Fibroblast of pulmonary artery (primary cell): ENCODE data around the gene RAB3B.

Experiments used
- DNase-seq: peaks from one replicate; pipeline ENCODE4 v3.0.0-alpha.2; 2010; ENCODE audit warnings: low read depth
- H3K4me3 ChIP-seq: replicated peaks from 2 replicates; pipeline ENCODE4 v1.5.1; 2011; ENCODE audit warnings: low read depth, mild to moderate bottlenecking, control low read depth, low read length, moderate library complexity
- CTCF ChIP-seq: IDR thresholded peaks from 2 replicates; pipeline ENCODE4 v1.5.1; 2011; ENCODE audit warnings: mild to moderate bottlenecking, control low read depth, low read length, inconsistent platforms; ENCODE audit errors: missing control alignments

Gene RAB3B

GRCh38 chr1:51946300-51946699 is 44.2 kb downstream of the RAB3B start:
- TF ChIP-seq CTCF = no peak
- DNase-seq = peak; percentile 31
- H3K4me3 ChIP-seq = no peak overlapping the region

DNA sequence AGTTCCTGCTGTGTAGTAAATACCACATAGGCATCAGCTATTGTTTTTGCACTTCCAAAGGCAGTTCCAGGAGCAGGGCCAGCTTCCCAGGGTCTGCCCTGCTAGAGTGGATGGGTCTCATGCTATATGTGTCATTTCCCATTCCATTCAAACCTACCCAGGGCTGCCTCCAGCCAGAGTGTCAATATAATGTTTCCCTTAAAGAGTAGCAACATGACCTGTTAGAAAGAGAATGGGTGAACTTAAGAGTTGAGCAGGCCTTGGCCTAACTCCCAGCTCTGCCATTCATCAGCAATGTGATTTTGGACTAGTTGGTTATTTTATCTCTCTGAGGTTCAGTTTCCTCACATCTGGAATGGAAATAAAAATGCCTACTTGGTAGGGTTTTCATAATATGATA is 44.9 kb downstream of the RAB3B start:
- no peak overlapping the region for H3K4me3 ChIP-seq
- DNase-seq = peak; percentile 75
- TF ChIP-seq CTCF = no peak

GRCh38 chr1:51942281-51942680 is 48.2 kb downstream of the RAB3B start:
- DNase-seq = no peak
- no peak overlapping the region for H3K4me3 ChIP-seq
- TF ChIP-seq CTCF = no peak

- TF ChIP-seq CTCF = no peak
- DNase-seq = no peak
These were observed 49.0 kb downstream of the RAB3B start for GRCh38 chr1:51941528-51941927.

DNA sequence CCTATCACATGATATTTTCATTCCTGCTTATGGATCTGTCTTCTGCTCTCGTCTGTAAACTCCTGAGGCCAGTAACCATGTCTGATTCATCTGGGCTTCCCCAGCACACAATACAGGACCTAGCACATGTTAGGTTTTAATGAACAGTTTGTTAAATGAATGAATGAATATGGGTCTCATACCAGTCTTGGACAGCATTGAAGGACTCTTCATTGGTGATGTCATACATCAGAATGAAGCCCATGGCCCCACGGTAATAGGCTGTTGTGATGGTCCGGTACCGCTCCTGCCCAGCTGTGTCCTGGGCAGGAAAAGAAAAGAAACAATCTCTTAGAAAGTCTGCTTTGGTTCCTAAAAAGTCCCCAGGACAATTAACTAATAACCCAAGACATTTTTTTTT is 53.4 kb downstream of the RAB3B start:
- no peak for TF ChIP-seq CTCF
- no peak for DNase-seq
- no peak overlapping the region for H3K4me3 ChIP-seq

More at GRCh38 chr1:51941528-51941927, 49.0 kb downstream of the RAB3B start:
- no peak overlapping the region for H3K4me3 ChIP-seq

- H3K4me3 ChIP-seq = no peak overlapping the region
- TF ChIP-seq CTCF = peak; percentile 2
- no peak for DNase-seq
These were observed 54.0 kb downstream of the RAB3B start for GRCh38 chr1:51936531-51936930.

GRCh38 chr1:51933344-51933743 is 57.2 kb downstream of the RAB3B start:
- H3K4me3 ChIP-seq = no peak overlapping the region
- DNase-seq = no peak
- TF ChIP-seq CTCF = no peak
